ENCODE data around the gene COX18.

The COX18 gene

DNA sequence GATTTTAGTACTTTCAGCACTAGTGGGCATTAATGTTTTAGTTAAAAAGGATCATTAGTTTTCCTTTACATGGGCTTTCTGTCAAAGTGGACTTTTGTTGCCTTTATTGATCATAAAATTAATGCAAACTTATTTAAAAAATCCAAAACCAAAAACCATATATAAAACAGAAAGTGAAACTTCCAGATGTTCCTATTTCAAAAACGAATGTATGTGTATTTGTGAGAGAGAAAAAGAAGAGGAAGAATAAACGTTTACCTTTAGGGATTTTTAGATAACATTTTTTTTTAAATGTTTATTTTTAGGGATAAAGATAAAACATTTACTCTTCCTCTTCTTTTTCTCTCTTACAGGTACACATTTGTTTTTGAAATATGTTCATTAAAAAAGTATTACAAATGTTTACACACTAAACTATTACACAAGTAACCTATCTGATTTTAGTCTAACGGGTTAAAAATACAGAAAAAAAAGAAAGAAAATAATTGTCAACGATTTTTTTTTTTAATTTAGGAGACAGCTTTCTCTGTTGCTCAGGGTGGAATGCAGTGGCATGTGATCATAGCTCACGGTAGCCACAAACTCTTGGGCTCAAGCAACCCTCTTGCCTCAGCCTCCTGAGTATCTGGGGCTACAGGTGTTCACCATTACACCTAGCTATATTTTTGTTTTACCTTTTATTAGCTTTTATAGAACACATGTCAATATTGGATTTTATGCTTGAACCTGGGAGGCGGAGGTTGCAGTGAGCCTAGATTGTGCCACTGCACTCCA lies 16.8 kb upstream of the COX18 start:
- Histone ChIP-seq H3K27ac (0 out of 2 replicates have a peak overlapping the region, but pooled peaks have one; percentile 18), H3K36me3 (peaks cover 65% of the 10 kb centered on the region), H3K4me2 (peak overlapping the region; percentile 69), H4K20me1 (peaks cover 33% of the 10 kb centered on the region), H3K4me1 (peaks cover 14% of the 10 kb centered on the region; the same call in 1 of the 2 replicates), H3K27me3 (no peaks in the 10 kb centered on the region), H3K9ac (no peak overlapping the region), H3K4me3 (no peak overlapping the region), H3K9me3 (no peaks in the 10 kb centered on the region)
- no peak for TF ChIP-seq Cebpa-rat (IDR thresholded peaks at IDR 0.05)

DNA sequence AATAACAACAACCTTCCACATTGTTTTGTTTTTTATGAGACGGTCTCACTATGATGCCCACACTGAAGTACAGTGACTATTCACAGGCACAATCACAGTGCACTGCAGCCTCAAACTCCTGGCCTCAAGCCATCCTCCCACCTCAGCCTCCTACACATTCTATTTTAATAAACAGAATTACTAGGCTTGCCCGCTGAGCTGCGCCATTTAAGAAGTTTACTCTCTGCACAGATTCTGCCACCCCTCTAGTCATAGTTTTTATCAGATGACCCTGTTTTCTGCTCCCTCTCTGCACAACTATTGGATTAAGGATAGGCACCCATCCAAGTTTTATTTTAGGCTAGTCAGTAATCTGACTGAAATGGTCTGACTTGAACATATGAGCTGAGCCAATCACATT lies 11.3 kb upstream of the COX18 start:
- Histone ChIP-seq H4K20me1 (peaks cover 25% of the 10 kb centered on the region), H3K36me3 (peaks cover 84% of the 10 kb centered on the region), H3K4me2 (no peak overlapping the region), H3K4me1 (0 out of 2 replicates have a peak, but pooled peaks cover 1% of the 10 kb centered on the region), H3K9ac (no peak overlapping the region), H3K9me3 (no peaks in the 10 kb centered on the region), H3K27me3 (no peaks in the 10 kb centered on the region), H3K27ac (no peak overlapping the region), H3K4me3 (no peak overlapping the region)
- no peak for TF ChIP-seq Cebpa-rat (IDR thresholded peaks at IDR 0.05)

DNA sequence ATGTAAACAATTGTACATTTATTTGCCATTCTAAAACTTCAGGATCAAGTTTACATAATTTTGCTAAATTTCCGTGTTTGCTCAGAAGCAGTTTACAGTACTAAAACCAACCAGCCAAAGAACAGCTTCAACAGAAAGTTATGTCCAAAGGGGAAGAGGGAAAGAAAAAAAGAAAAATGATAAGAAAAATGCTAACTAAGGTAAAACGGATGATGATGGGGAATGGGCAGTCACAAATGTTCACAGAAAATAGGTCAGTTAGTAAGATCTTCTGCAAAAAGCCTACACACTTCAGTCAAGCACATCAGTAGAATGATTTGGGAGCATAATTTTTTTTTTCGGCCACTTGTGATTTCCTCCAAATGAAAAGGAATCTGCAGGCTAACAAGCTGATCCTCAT lies 6.3 kb upstream of the COX18 start:
- H4K20me1 ChIP-seq, result 0 out of 2 replicates have a peak, but pooled peaks cover 5% of the 10 kb centered on the region

DNA sequence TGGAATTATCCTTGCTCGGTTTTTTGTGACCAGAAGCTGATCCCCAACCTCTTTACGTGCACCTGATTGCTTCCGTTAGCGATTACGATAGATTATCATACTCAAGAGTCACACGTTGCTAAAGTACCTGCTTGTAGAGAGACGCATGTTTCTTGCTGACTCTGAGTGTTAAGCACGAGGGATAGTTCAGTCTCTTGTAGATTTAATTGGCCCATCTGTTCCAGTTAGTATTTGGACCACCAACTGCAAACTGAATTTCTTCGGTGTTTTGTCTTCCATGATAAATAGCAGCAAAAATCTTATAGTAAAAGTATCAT lies 516 bp upstream of the COX18 start:
- Histone ChIP-seq H3K27me3 (no peaks in the 10 kb centered on the region), H4K20me1 (no peaks in the 10 kb centered on the region), H3K4me1 (peaks cover 16% of the 10 kb centered on the region), H3K4me2 (peak overlapping the region; percentile 80), H3K36me3 (peaks cover 4% of the 10 kb centered on the region; the same call in 1 of the 2 replicates), H3K27ac (peak overlapping the region; percentile 91), H3K4me3 (peak overlapping the region; percentile 74), H3K9me3 (no peaks in the 10 kb centered on the region), H3K9ac (peak overlapping the region; percentile 88)
- TF ChIP-seq Cebpa-rat (IDR thresholded peaks at IDR 0.05), result no peak

More for the DNA sequence above, 6.3 kb upstream of the COX18 start:
- Histone ChIP-seq H3K9ac (no peak overlapping the region), H3K36me3 (peaks cover 52% of the 10 kb centered on the region), H3K4me3 (no peak overlapping the region), H3K4me1 (no peaks in the 10 kb centered on the region), H3K27me3 (no peaks in the 10 kb centered on the region), H3K27ac (no peak overlapping the region), H3K9me3 (no peaks in the 10 kb centered on the region), H3K4me2 (no peak overlapping the region)
- no peak for TF ChIP-seq Cebpa-rat (IDR thresholded peaks at IDR 0.05)

DNA sequence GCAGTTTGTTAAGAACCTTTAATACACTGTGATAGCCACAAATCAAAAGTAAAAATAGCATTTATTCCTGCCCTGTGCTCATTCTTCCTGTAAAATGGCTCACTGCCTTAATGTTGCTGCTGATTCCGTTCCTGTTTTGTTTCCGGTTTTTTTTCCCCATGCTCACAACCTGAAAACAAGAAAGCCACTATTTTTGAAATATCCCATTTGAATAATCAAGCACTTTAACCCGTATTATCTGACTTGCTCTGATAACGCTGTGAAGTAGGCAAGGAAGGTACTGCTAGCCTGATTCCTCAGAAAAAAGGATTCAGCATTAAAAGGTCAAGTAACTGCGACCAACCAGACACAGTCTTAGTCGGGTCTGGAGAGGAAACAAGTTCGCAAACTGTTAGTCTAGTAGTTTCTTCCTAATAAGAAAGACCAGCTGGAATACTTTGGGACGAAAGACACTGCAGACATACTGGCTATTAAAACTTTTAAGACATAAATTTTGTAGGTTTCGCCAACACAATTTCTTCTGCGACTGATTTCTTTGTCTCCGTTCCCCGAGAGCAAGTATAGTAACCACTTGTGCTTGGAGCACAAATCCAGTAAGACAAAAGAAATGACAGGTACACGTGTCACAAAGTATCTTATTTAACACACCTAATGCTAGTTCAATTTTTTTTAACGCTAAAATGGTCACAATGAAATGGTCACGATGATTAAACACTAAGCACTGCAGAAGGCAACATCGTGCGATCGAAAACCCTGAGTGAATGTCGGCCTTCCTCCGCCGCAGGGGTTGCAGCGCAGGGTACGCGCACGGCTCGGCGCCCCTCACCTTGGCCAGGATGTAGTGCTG lies 802 bp downstream of the COX18 start:
- Histone ChIP-seq H3K36me3 (peaks cover 15% of the 10 kb centered on the region), H3K9ac (peak overlapping the region; percentile 88), H4K20me1 (no peaks in the 10 kb centered on the region), H3K4me3 (peak overlapping the region; percentile 74), H3K27me3 (no peaks in the 10 kb centered on the region), H3K9me3 (no peaks in the 10 kb centered on the region), H3K27ac (peak overlapping the region; percentile 91), H3K4me2 (peak overlapping the region; percentile 80), H3K4me1 (peaks cover 16% of the 10 kb centered on the region)
- TF ChIP-seq Cebpa-rat (IDR thresholded peaks at IDR 0.05), result no peak

DNA sequence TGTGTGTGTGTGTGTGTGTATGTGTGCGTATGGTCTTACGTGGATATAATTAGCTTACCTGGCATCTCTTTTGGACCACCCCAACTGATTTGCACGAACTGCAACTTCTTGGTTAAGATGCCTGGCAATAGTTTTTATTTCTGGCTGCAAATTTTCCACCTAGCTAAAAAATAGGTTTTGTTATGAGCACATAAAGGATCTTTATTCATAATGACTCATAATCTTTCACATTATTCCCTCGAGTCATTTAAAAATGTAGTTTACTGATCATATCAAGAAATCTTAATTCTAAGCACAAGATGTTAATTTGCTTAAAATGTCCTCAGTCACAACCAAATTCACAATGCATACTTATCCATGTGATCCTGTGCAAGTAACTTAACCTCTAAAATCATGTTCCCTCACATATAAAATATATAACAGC lies 1.5 kb downstream of the COX18 start:
- Histone ChIP-seq H3K27me3 (no peaks in the 10 kb centered on the region), H3K4me3 (peak overlapping the region; percentile 74), H3K4me1 (peaks cover 16% of the 10 kb centered on the region), H3K9me3 (no peaks in the 10 kb centered on the region), H4K20me1 (no peaks in the 10 kb centered on the region), H3K36me3 (peaks cover 22% of the 10 kb centered on the region), H3K4me2 (peak overlapping the region; percentile 80), H3K27ac (peak overlapping the region; percentile 91), H3K9ac (peak overlapping the region; percentile 88)
- TF ChIP-seq Cebpa-rat (IDR thresholded peaks at IDR 0.05), result no peak

DNA sequence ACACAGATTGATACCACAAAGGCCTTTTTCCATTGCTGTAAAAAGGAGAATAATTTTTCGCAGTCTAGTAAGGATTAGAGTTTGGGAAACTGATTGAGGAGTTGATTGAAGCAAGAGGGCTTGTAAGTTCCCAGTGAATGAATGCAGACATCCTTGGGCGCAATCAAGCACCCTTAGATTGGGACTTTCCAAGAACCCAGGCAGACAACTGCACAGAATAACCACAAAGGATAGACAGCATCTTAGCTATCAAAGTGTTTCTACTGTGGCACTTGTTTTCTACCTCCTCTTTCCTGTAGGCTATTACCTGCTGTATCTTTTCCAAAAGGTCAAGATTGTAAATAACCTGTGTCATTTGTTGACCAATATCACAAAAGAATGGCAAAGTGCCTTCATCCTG lies 2.6 kb downstream of the COX18 start:
- H3K27me3 ChIP-seq, result no peaks in the 10 kb centered on the region
- no peak overlapping the region for H3K4me3 ChIP-seq
- no peak overlapping the region for H3K27ac ChIP-seq
- TF ChIP-seq Cebpa-rat (IDR thresholded peaks at IDR 0.05), result no peak
- no peaks in the 10 kb centered on the region for H4K20me1 ChIP-seq
- H3K9ac ChIP-seq, result no peak overlapping the region
- H3K36me3 ChIP-seq, result peaks cover 32% of the 10 kb centered on the region
- peak overlapping the region; percentile 80 for H3K4me2 ChIP-seq
- H3K9me3 ChIP-seq, result no peaks in the 10 kb centered on the region
- peaks cover 16% of the 10 kb centered on the region for H3K4me1 ChIP-seq

DNA sequence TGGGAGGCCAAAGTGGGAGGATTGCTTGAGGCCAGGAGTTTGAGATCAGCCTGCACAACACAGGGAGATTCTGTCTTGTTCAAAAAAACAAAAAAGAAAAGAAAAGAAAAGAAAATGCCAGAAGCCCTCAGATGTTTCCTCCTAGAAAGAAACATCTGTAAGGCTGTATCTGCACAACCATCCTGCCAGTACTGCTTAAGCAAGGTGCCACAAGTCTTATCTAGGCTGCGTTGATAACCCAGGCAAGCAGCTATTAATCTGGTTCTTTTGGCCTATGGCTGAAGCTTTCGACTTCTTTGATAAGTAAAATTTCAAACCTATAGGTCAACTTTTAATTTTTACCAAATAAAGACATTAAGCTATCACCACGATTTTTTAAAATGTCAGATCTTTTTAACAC lies 3.1 kb downstream of the COX18 start:
- no peak overlapping the region for H3K9ac ChIP-seq
- H3K4me1 ChIP-seq, result peaks cover 16% of the 10 kb centered on the region
- no peak overlapping the region for H3K27ac ChIP-seq
- H3K36me3 ChIP-seq, result peaks cover 37% of the 10 kb centered on the region
- no peaks in the 10 kb centered on the region for H3K27me3 ChIP-seq
- H3K9me3 ChIP-seq, result no peaks in the 10 kb centered on the region
- TF ChIP-seq Cebpa-rat (IDR thresholded peaks at IDR 0.05), result no peak
- H4K20me1 ChIP-seq, result no peaks in the 10 kb centered on the region
- H3K4me2 ChIP-seq, result no peak overlapping the region
- no peak overlapping the region for H3K4me3 ChIP-seq

DNA sequence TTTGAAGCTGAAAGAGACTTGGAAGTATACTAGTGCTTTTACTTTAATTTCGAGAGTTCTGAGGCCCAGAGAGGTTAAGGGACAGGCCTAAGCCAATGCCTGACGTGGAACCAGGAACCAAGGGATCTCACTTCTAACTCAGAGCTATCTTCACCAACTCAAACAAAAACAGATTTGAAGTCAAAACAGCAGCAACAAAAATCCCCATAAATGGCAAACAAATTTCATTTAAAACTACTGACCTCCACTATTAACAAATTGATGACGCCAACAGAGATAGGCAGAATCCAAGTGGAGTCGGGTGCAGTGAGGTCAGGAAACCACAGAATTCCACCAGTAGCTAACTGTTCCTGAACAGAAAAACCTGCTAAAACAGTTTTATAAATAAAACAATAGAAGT lies 5.0 kb downstream of the COX18 start:
- H3K4me3 ChIP-seq, result no peak overlapping the region
- H3K36me3 ChIP-seq, result peaks cover 56% of the 10 kb centered on the region

More for the DNA sequence above, 5.0 kb downstream of the COX18 start:
- no peak overlapping the region for H3K4me2 ChIP-seq
- H3K9me3 ChIP-seq, result no peaks in the 10 kb centered on the region
- no peak overlapping the region for H3K27ac ChIP-seq
- H3K9ac ChIP-seq, result no peak overlapping the region
- H3K27me3 ChIP-seq, result no peaks in the 10 kb centered on the region
- no peaks in the 10 kb centered on the region for H4K20me1 ChIP-seq
- peaks cover 9% of the 10 kb centered on the region for H3K4me1 ChIP-seq
- TF ChIP-seq Cebpa-rat (IDR thresholded peaks at IDR 0.05), result no peak
